ENCODE data around the gene COL13A1. TPM values are rescaled to one million over a fixed set of nuclear protein-coding genes. Genes with fewer than 3 reads are reported as not detected.

The COL13A1 gene
- total RNA-seq, 6 experiments from 2014 or later, result 33.5 to 46.6 (median 38.1) TPM

DNA sequence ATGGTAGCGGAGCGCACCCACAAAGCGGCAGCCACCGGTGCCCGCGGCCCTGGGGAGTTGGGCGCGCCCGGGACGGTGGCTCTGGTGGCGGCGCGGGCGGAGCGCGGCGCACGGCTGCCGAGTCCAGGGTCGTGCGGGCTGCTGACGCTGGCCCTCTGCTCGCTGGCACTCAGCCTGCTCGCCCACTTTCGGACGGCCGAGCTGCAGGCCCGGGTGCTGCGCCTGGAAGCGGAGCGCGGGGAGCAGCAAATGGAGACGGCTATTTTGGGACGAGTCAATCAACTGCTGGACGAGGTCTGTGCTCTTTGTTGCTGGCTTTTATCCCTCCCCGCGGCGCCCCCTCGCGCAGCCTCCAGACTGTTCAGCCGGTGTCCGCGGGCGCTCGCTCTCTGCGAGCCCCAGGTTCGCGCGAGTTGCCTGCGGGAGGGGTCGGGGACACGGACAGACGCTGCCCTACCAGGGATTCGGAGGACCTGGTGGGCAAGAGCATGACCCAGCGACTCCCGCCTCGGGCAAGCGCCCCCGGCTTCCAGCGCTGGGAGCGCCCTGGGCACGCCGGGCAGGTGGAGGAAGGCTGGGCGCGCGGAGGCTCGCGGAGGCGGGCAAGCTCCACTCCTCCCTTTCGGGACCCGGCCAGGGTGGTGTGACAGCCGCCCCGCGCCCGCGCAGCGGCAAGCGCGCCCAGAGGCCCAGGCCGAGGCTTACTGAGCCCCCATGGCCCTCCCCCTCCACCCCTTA lies 887 bp downstream of the COL13A1 start:
- TF ChIP-seq CTCF (IDR thresholded peaks at IDR 0.05), result peak; percentile 64
- Mint-ChIP-seq H3K4me1 (ENCODE audit: low read depth) (peaks cover 72% of the 10 kb centered on the region), H3K9me3 (no peaks in the 10 kb centered on the region), H3K4me3 (peak overlapping the region; percentile 91), H3K27ac (peak overlapping the region; percentile 92), H3K36me3 (ENCODE audit: low read depth) (no peaks in the 10 kb centered on the region; the same call in 1 of the 2 replicates), H3K27me3 (ENCODE audit: insufficient read depth) (peaks cover 10% of the 10 kb centered on the region)
- peak; percentile 48 for DNase-seq

DNA sequence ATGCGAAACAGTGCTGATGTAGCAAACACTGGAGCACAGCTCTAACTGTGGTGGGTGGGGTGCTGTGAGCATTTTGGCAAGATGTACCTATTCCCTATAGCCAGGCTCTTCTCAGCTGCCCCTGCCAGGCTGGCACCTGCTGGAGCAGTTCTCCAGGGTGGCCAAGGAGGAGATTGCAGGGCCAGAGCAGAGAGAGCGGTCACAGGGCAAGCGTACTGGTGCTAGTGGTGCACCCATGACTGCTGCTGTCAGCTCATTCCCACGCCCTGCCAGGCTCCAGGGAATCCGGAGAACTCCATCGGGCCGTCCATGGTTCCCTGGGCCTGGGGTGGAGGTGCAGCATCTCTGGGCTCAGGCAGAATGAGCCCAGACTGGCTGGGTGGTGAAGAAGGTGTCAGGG lies 2.1 kb downstream of the COL13A1 start:
- Mint-ChIP-seq H3K36me3 (ENCODE audit: low read depth) (peaks cover 8% of the 10 kb centered on the region), H3K27me3 (ENCODE audit: insufficient read depth) (peaks cover 3% of the 10 kb centered on the region), H3K4me1 (ENCODE audit: low read depth) (peaks cover 72% of the 10 kb centered on the region), H3K27ac (peak overlapping the region; percentile 67), H3K4me3 (peak overlapping the region; percentile 91), H3K9me3 (no peaks in the 10 kb centered on the region)
- no peak for TF ChIP-seq CTCF (IDR thresholded peaks at IDR 0.05)
- no peak for DNase-seq

- Mint-ChIP-seq H3K27ac (peak overlapping the region; percentile 70), H3K27me3 (ENCODE audit: insufficient read depth) (no peaks in the 10 kb centered on the region; the same call in 1 of the 2 replicates), H3K9me3 (no peaks in the 10 kb centered on the region), H3K36me3 (ENCODE audit: low read depth) (peaks cover 8% of the 10 kb centered on the region), H3K4me3 (peak overlapping the region; percentile 91), H3K4me1 (ENCODE audit: low read depth) (peaks cover 81% of the 10 kb centered on the region)
- DNase-seq, result no peak
- no peak for TF ChIP-seq CTCF (IDR thresholded peaks at IDR 0.05)
Observed at GRCh38 chr10:69804775-69805174, 3.1 kb downstream of the COL13A1 start.

DNA sequence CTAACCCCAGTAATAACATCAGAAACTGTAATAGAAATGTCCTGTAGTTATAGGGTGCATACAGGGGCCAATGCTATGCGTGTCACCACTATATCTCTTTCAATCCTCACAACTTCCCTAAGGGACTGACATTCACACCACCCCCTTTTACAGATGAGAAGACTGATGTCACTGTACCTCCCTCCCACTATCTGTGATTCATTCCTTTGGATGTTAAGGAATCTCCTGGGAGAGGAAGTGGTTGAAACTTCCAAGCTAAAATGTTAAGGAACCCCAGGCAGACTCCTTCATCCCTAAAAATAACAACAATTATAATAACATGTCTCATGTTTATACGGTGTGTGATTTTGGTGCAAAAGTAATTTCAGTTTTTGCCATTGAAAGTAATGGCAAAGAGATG lies 5.4 kb downstream of the COL13A1 start:
- DNase-seq, result peak; percentile 82
- H3K9me3 Mint-ChIP-seq, result no peaks in the 10 kb centered on the region
- H3K4me1 Mint-ChIP-seq (ENCODE audit: low read depth), result peaks cover 84% of the 10 kb centered on the region
- peak overlapping the region; percentile 68 for H3K4me3 Mint-ChIP-seq
- H3K27ac Mint-ChIP-seq, result peak overlapping the region; percentile 84
- no peak for TF ChIP-seq CTCF (IDR thresholded peaks at IDR 0.05)
- peaks cover 1% of the 10 kb centered on the region for H3K27me3 Mint-ChIP-seq (ENCODE audit: insufficient read depth)
- peaks cover 8% of the 10 kb centered on the region for H3K36me3 Mint-ChIP-seq (ENCODE audit: low read depth)

- DNase-seq, result peak; percentile 56
- Mint-ChIP-seq H3K27ac (peak overlapping the region; percentile 84), H3K4me1 (ENCODE audit: low read depth) (peaks cover 89% of the 10 kb centered on the region), H3K27me3 (ENCODE audit: insufficient read depth) (peaks cover 1% of the 10 kb centered on the region), H3K9me3 (no peaks in the 10 kb centered on the region), H3K4me3 (peak overlapping the region; percentile 68), H3K36me3 (ENCODE audit: low read depth) (peaks cover 8% of the 10 kb centered on the region)
- TF ChIP-seq CTCF (IDR thresholded peaks at IDR 0.05), result no peak
Observed at GRCh38 chr10:69807696-69808095, 6.0 kb downstream of the COL13A1 start.
